ENCODE results near the gene DDX54. TPM values are rescaled to one million over a fixed set of nuclear protein-coding genes. Genes with fewer than 3 reads are reported as not detected.
"Not testable (repeated sequence)": the region's sequence is repeated elsewhere in the genome, so short reads cannot be mapped to it uniquely, and the experiment has no call there.

Gene DDX54
- total RNA-seq, 1 donor from 2014 or later = 97.0 TPM

GRCh38 chr12:113127791-113128199 lies 57.5 kb downstream of the DDX54 start:
- no peaks in the 10 kb centered on the region for H3K9me3 ChIP-seq
- H3K36me3 ChIP-seq = no peaks in the 10 kb centered on the region
- no peak overlapping the region for H3K4me3 ChIP-seq
- no peaks in the 10 kb centered on the region for H3K27me3 ChIP-seq
- no peak overlapping the region for H3K27ac ChIP-seq
- TF ChIP-seq CTCF (IDR thresholded peaks at IDR 0.05) = no peak
- intact Hi-C loops (cut with DNase I) = no loop called here
- no peaks in the 10 kb centered on the region for H3K4me1 ChIP-seq
- DNase-seq (ENCODE audit: low spot score in 2 of 2) = no peak

- Histone ChIP-seq H3K9me3 (no peaks in the 10 kb centered on the region), H3K27ac (no peak overlapping the region), H3K27me3 (no peaks in the 10 kb centered on the region), H3K4me3 (no peak overlapping the region), H3K4me1 (no peaks in the 10 kb centered on the region), H3K36me3 (no peaks in the 10 kb centered on the region)
- DNase-seq (ENCODE audit: low spot score in 2 of 2) = no peak
- intact Hi-C loops (cut with DNase I) = no loop called here
- TF ChIP-seq CTCF (IDR thresholded peaks at IDR 0.05) = no peak
Measured at GRCh38 chr12:113120670-113121370, 64.5 kb downstream of the DDX54 start.

GRCh38 chr12:113119980-113120669 lies 65.2 kb downstream of the DDX54 start:
- H3K9me3 ChIP-seq = no peaks in the 10 kb centered on the region
- H3K4me1 ChIP-seq = no peaks in the 10 kb centered on the region
- H3K4me3 ChIP-seq = no peak overlapping the region
- no peaks in the 10 kb centered on the region for H3K36me3 ChIP-seq
- DNase-seq (ENCODE audit: low spot score in 2 of 2) = no peak
- H3K27ac ChIP-seq = no peak overlapping the region
- no peak for TF ChIP-seq CTCF (IDR thresholded peaks at IDR 0.05)
- intact Hi-C loops (cut with DNase I) = no loop called here
- H3K27me3 ChIP-seq = no peaks in the 10 kb centered on the region

GRCh38 chr12:113118142-113118541 lies 67.1 kb downstream of the DDX54 start:
- DNase-seq (ENCODE audit: low spot score in 2 of 2) = no peak
- H3K4me1 ChIP-seq = no peaks in the 10 kb centered on the region
- H3K27ac ChIP-seq = no peak overlapping the region
- intact Hi-C loops (cut with DNase I) = no loop called here
- no peak overlapping the region for H3K4me3 ChIP-seq
- no peaks in the 10 kb centered on the region for H3K27me3 ChIP-seq
- no peak for TF ChIP-seq CTCF (IDR thresholded peaks at IDR 0.05)
- H3K36me3 ChIP-seq = no peaks in the 10 kb centered on the region
- H3K9me3 ChIP-seq = no peaks in the 10 kb centered on the region

GRCh38 chr12:113117684-113118083 lies 67.6 kb downstream of the DDX54 start:
- H3K27me3 ChIP-seq = not testable (repeated sequence)

GRCh38 chr12:113116875-113117274 lies 68.4 kb downstream of the DDX54 start:
- intact Hi-C loops (cut with DNase I) = no loop called here
- H3K4me1 ChIP-seq = no peaks in the 10 kb centered on the region
- H3K4me3 ChIP-seq = no peak overlapping the region
- H3K27ac ChIP-seq = no peak overlapping the region
- no peaks in the 10 kb centered on the region for H3K27me3 ChIP-seq
- no peaks in the 10 kb centered on the region for H3K36me3 ChIP-seq
- H3K9me3 ChIP-seq = no peaks in the 10 kb centered on the region
- no peak for DNase-seq (ENCODE audit: low spot score in 2 of 2)
- no peak for TF ChIP-seq CTCF (IDR thresholded peaks at IDR 0.05)

More at GRCh38 chr12:113117684-113118083, 67.6 kb downstream of the DDX54 start:
- H3K36me3 ChIP-seq; DNase-seq (ENCODE audit: low spot score in 2 of 2); H3K9me3 ChIP-seq; H3K4me3 ChIP-seq; intact Hi-C loops (cut with DNase I); H3K27ac ChIP-seq; H3K4me1 ChIP-seq: not testable (repeated sequence)
